Esophagus (tissue), 2 donors: ENCODE measurements around the gene SAMSN1. TPM values are rescaled to one million over a fixed set of nuclear protein-coding genes. Genes with fewer than 3 reads are reported as not detected.

ENCODE experiments used
- H3K27ac ChIP-seq, 2 donors: one replicate each; pipeline ENCODE4 v1.5.1; 2013; ENCODE audit warnings: low read depth in 2 of 2, mild to moderate bottlenecking in 2 of 2, inconsistent platforms in 1 of 2, low read length in 1 of 2, moderate library complexity in 1 of 2
- H3K27me3 ChIP-seq, 2 donors: one replicate each; pipeline ENCODE4 v1.6.1; 2013; ENCODE audit warnings: low read length in 2 of 2, control low read depth in 1 of 2, mild to moderate bottlenecking in 1 of 2; ENCODE audit not compliant: insufficient read depth in 2 of 2, control insufficient read depth in 1 of 2
- H3K36me3 ChIP-seq, 2 donors: one replicate each; pipeline ENCODE4 v1.6.1; 2013; ENCODE audit warnings: low read length in 1 of 2; ENCODE audit not compliant: control insufficient read depth in 2 of 2, insufficient read depth in 2 of 2
- H3K4me1 ChIP-seq, 2 donors: one replicate each; pipeline ENCODE4 v1.6.1; 2013; ENCODE audit warnings: low read length in 1 of 2; ENCODE audit not compliant: control insufficient read depth in 2 of 2, insufficient read depth in 2 of 2
- H3K4me3 ChIP-seq, 2 donors: one replicate each; pipeline ENCODE4 v1.5.1; 2013; ENCODE audit warnings: low read length in 2 of 2, mild to moderate bottlenecking in 2 of 2, low read depth in 1 of 2, moderate library complexity in 1 of 2
- H3K9me3 ChIP-seq, 2 donors: one replicate each; pipeline ENCODE4 v1.6.1; 2013; ENCODE audit warnings: mild to moderate bottlenecking in 2 of 2, low read depth in 1 of 2, low read length in 1 of 2, moderate library complexity in 1 of 2; ENCODE audit not compliant: control insufficient read depth in 2 of 2, insufficient read depth in 1 of 2
- WGBS, 2 donors: extraction: QIAGEN DNeasy Blood & Tissue Kit; methylation state at CpG; one replicate each; pipeline ENCODE4 v1.1.7; 2013; 5-methylcytosine and 5-hydroxymethylcytosine counted together
- polyA plus RNA-seq, 2 donors: library from polyadenylated mRNA; stranded (reverse); fragments of 200-250 nt; gene quantifications; one replicate each; pipeline ENCODE4 v1.2.3, GENCODE V29; 2013
- donor health status: healthy with polysubstance abuse.
- donor health status: Bipolar disorder and iron deficiency.

SAMSN1 gene
- polyA plus RNA-seq, 2 donors, result 0.83 to 1.4 TPM

DNA sequence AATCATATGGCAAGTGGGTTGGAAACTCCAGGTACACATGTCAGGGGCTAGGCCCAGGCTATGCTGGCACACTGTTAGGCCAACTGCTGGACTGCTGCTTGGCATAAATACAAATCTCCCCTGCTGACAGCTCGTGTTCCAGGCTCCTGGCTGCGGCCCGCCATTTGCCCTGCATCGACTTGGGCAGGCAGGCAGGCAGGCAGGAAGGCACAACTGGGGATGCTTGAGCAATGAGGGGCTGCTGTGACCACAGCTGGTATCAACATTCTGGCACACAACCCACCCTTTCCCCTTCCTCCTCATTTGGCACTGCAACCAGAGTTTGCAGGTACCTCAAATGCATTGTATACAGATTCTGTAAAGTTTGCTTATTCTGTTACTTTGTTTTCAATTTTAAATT is 53.2 kb downstream of the SAMSN1 start:
- WGBS, 2 donors, result 87 to 88% methylated on average over 4 of the region's 4 CpGs
- no peaks in the 10 kb centered on the region for H3K36me3 ChIP-seq
- peaks cover 0 to 3% of the 10 kb centered on the region in 2 donors for H3K4me1 ChIP-seq
- peaks cover 0 to 2% of the 10 kb centered on the region in 2 donors for H3K9me3 ChIP-seq
- no peak overlapping the region for H3K27ac ChIP-seq
- no peak overlapping the region for H3K4me3 ChIP-seq
- no peaks in the 10 kb centered on the region for H3K27me3 ChIP-seq

DNA sequence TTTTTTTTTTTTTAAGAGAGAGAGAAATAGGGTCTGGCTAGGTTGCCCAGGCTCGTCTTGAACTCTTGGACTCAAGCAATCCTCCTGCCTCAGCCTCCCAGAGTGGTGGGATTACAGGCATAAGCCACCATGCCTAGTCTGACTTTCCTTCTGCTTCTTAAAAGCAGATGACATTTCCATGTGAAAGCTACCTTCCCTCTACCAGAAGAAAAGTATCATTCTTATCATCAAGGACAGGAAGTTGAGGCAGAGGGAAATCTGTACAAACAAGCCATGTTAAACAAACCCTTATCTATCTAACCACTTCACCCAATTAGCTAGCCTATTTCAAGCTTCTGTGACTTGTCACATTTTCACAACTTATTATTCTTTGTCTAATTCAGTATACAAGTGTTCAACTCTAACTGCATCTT is 54.8 kb downstream of the SAMSN1 start:
- Histone ChIP-seq H3K4me3 (no peak overlapping the region), H3K27ac (no peak overlapping the region), H3K36me3 (no peaks in the 10 kb centered on the region), H3K27me3 (no peaks in the 10 kb centered on the region), H3K4me1 (peaks cover 0 to 3% of the 10 kb centered on the region in 2 donors), H3K9me3 (peaks cover 0 to 2% of the 10 kb centered on the region in 2 donors)
- WGBS, 2 donors, result 62 to 74% methylated on average over 1 of the region's 1 CpG

DNA sequence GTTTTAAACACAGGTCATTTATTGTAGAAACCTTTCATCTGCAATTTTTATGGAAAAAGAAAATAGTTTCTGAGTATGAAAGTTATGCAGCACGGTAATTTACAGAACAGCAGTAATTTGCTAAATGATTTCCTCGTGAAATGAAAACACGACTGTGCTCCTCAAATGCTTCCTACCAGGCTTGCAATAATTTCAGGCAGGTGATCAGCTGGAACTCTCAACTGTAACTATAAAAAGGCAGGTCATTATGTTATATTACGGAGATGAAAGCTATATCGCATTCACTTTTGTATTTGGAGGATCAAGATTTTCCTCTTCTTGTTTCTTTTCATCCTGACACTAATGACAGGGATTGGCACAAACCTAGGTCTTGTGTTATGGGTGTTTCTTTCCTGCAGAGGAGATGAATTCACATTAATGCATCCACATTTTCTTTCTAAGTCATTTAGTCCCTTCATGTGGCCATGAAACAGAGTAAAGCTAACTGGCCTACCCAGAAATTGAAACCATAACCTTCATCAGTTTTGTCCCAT is 57.4 kb downstream of the SAMSN1 start:
- Histone ChIP-seq H3K4me1 (peaks cover 0 to 3% of the 10 kb centered on the region in 2 donors), H3K27me3 (no peaks in the 10 kb centered on the region), H3K4me3 (no peak overlapping the region), H3K27ac (no peak overlapping the region), H3K9me3 (peaks cover 0 to 2% of the 10 kb centered on the region in 2 donors), H3K36me3 (no peaks in the 10 kb centered on the region)
- WGBS, 2 donors, result 86 to 89% methylated on average over 5 of the region's 5 CpGs

DNA sequence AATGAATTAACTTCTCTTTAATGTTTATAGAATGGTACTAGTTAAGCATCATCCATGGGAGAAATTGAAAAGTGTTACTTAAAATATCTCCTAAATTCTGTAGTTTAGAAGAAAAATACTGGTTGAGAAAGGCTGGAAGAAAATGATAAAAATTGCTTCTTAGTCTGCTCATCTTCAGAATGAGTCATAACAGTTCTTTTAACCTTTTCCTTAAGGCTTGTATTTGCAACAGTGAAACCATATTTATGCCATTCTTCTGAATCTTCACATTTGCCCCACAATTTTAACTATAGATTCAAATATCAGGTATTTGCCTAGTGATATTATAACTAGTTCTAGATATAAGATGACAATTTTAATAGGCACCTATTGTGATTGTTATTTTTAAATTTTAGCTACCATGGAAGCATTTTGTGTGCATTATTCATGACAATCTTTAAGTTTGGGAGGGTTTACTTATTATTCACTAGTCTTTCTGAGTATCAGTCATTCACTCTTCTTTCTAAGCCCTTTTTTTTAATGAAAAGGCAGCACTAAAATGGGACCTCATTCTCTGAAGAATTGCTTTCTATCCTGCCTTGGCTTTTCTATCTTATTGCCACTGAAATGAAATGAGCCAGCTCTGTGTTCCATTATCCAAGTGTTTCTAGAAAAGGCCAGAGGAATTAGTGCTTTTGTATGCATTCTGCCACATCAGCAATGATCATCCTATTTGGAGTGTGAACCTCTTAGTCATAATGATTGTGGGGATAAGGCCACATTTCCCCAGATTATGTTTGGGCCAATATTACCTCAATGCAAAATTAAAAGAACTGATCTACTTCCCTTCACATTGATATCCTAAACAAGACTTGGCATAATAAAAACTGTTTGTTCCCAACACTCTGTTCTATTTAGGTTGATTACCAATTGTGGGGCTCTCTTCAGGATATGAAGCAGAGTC is 58.4 kb downstream of the SAMSN1 start:
- H3K4me1 ChIP-seq, result peaks cover 0 to under 1% of the 10 kb centered on the region in 2 donors
- H3K4me3 ChIP-seq, result no peak overlapping the region
- H3K36me3 ChIP-seq, result no peaks in the 10 kb centered on the region
- H3K27ac ChIP-seq, result no peak overlapping the region
- peaks cover 0 to 2% of the 10 kb centered on the region in 2 donors for H3K9me3 ChIP-seq
- no peaks in the 10 kb centered on the region for H3K27me3 ChIP-seq

DNA sequence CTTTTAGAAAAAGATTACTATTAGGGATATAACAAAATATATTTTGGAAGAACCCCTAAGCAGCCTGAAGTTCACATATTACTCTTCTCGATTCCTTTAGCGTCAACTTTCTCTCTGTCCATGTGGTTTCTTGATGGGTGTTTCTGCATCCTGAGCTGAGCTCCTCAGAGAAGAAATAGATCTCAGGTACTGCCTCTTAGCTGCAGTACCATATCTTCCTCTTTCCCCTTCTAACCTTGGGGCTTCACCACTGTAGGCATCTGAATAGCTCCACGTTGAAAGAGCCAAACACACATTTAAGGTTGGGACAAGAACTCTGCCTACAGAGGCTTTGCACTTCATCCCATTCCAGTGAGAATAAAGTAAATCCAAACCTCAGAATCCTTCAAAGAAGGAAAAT is 59.2 kb downstream of the SAMSN1 start:
- Histone ChIP-seq H3K27me3 (no peaks in the 10 kb centered on the region), H3K36me3 (no peaks in the 10 kb centered on the region), H3K9me3 (peaks cover 0 to 2% of the 10 kb centered on the region in 2 donors), H3K4me1 (no peaks in the 10 kb centered on the region), H3K4me3 (no peak overlapping the region), H3K27ac (no peak overlapping the region)
- 80 to 82% methylated on average over 3 of the region's 3 CpGs for WGBS, 2 donors

DNA sequence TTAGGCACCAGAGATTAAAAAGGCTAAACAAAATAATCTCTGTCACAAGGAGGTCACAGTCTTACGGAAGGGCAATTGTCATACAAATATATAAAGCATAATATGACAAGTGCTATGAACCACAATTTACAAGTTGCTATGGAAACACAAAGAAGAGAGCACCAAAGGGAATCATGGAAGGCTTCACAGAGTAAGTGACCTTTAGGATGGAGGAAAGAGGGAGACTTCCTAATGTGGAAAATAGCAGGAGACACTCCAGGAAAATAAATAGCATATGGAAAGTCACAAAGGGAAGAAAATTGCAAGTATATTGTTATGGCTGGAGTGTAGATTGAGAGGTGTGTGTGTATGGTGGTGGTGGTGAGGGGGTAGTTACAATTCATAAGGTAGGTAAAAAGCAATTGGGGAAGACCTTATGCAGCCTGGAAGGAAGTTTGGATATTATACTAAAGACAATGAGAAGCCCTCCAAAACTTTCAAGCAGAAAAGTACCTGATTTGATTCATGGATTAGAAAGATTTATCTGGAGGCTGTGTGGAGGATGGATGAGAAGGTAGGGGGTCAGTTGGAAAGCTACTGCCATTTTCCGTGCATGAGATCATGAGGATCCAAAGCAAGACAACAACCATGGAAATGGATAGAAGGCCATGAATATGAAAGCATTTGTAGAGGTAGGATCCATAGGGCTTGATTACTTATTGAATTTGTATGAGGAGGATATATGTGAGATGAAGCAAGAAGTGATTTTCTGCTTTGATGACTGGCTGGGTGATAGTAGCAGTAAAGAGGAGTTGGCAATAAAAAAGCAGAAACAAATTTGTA is 61.7 kb downstream of the SAMSN1 start:
- Histone ChIP-seq H3K27me3 (no peaks in the 10 kb centered on the region), H3K27ac (no peak overlapping the region), H3K36me3 (no peaks in the 10 kb centered on the region), H3K4me1 (no peaks in the 10 kb centered on the region), H3K4me3 (no peak overlapping the region), H3K9me3 (no peaks in the 10 kb centered on the region)
- WGBS, 2 donors, result 85 to 89% methylated on average over 2 of the region's 2 CpGs

DNA sequence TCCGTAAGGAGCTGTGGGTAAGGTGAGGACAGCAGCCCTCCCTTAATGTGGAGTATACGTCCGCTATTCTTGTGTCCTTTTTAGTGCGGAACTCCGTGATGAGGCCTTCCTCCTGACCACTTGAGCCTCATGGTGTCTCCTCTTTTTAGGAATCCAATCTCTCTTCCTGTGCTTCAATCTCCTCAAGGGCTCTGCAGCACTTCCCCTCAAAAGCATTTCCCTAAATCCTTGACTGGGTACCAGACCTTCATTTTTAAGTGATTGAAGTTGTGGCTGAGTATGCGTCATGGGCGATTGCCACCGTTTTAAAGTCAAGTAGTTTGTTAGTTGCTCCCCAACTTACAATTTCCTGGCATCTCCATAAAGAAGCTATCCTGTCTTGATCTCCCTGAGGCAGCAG is 62.8 kb downstream of the SAMSN1 start:
- no peaks in the 10 kb centered on the region for H3K9me3 ChIP-seq
- no peaks in the 10 kb centered on the region for H3K36me3 ChIP-seq
- H3K27me3 ChIP-seq, result no peaks in the 10 kb centered on the region
- no peaks in the 10 kb centered on the region for H3K4me1 ChIP-seq
- H3K27ac ChIP-seq, result no peak overlapping the region
- no peak overlapping the region for H3K4me3 ChIP-seq
- 90 to 93% methylated on average over 8 of the region's 8 CpGs for WGBS, 2 donors

DNA sequence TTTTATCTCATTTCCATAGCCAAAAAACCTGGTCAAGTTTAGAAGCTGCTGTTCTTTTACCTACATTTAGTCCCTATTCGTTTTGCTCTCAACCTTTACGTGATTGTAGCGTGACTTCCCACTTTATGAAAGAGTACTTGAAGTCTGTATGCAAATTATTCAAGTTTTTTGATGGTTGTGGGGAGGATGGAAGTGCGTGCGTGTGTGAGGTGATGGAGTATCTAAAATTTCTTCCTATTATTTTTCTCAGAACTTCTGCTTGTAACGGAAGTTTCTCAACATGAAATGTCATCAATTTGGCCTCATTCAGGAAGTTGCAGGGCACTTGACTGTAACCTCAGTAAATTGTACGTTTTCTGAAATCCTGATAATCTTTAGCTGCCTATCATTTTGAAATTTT is 64.0 kb downstream of the SAMSN1 start:
- Histone ChIP-seq H3K27me3 (no peaks in the 10 kb centered on the region), H3K27ac (no peak overlapping the region), H3K4me3 (no peak overlapping the region), H3K36me3 (no peaks in the 10 kb centered on the region), H3K9me3 (no peaks in the 10 kb centered on the region), H3K4me1 (no peaks in the 10 kb centered on the region)
- WGBS, 2 donors, result 59 to 66% methylated on average over 7 of the region's 7 CpGs

DNA sequence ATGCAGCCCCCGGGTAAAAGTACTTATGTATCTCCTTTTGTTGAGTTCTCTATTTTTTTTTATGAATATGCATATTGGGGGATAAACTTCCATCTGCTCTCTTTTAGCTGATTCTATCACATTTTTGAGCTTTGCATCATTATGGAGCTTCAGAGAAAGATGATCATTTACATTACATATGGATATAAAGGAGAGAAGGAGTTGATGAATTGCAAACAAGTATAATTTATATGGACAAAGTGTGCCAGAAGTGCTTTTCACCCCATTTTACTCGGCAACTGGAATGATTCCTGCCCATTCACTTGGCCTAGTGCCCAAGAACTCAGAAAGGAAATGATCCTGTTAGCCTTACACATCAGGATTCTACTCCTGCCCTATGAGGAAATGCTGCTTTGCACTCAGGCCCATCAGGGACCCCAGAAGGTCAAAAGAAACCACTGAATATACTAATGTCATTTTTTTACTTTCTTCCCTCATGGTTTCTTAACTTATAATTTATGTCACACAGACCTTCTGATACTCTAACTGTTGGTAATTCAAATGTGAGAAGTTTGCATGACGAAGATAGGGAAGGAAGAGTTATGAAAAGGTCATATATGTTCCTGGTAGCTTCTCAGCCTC is 65.6 kb downstream of the SAMSN1 start:
- Histone ChIP-seq H3K27me3 (no peaks in the 10 kb centered on the region), H3K36me3 (no peaks in the 10 kb centered on the region), H3K27ac (no peak overlapping the region), H3K4me1 (no peaks in the 10 kb centered on the region), H3K9me3 (no peaks in the 10 kb centered on the region), H3K4me3 (no peak overlapping the region)
- WGBS, 2 donors, result 42 to 45% methylated on average over 3 of the region's 3 CpGs
